NCI-H2107 (cell line): ENCODE measurements around the gene COX10.
A peak's percentile ranks its signal among the peaks of the same experiment; 100 is the strongest.
"Not testable (repeated sequence)": the region's sequence is repeated elsewhere in the genome, so short reads cannot be mapped to it uniquely, and the experiment has no call there.

ENCODE experiments used
- DNase-seq: peaks from one replicate; lab custom pipeline; 2025; lab: John Stamatoyannopoulos, UW

The COX10 gene

DNA sequence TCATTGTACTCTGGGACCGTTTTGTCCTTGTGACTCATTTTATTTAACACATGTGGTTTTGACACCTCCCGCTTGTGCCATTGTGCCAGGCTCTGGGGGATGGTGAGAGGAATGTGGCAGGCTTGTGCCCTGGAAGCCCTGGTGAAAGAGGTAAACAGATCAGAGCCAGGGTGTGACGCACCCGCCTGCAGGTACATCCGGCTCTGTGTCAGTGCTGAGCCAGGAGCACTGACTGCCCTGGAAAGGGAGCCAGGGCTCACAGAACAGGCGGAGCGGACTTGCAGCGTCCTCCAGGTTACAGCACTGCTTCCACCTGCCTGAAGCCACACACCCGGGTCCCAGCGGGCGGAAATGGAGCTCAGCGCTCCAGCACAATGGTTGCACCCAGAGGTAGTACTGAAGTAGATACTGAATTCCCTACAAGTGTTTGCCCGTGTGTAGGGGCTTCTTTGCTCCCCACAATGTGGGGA is 136.7 kb downstream of the COX10 start:
- peak; percentile 20 for DNase-seq

GRCh38 chr17:14206891-14207290 is 137.6 kb downstream of the COX10 start:
- no peak for DNase-seq

- no peak for DNase-seq
These were observed 138.5 kb downstream of the COX10 start for GRCh38 chr17:14207791-14208190.

GRCh38 chr17:14209215-14209614 is 139.9 kb downstream of the COX10 start:
- no peak for DNase-seq

DNA sequence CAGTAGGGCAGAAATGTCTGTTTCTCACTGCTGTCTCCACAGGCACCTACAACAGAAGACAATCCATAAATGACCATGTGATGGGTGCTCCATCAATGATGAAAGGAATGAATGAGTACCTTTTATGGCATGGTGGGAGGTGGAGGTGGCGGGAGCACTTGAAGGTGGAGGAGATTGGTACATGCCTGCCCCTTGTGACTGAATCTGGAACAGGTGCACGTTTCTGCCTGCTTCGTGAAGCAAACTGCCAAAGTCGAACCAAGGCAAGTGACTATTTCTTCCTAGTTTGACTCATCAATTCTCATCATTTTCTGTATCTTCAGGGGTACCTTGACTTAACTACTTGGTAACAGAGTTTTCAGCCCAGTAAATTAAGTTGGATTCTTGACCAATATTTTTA is 141.9 kb downstream of the COX10 start:
- no peak for DNase-seq

DNA sequence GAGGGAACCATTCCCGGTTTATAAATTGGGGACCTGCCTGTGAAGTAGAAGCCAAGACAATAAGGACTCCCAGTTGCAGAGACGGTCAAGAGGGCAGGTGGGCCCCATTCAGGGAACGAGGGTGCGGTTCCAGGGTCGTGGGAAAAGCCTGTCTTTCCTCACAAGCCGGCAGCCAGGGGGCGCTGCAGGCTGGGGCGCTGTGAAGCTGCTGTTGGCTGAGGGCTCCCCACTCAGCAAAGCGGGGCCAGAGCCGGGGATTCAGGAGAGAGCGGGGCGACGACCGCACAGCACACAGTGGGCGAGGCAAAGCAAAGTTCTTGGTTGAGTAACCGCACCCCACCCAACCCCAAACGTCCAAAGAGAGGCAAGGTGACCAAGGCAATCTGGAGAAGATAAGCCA is 142.5 kb downstream of the COX10 start:
- no peak for DNase-seq

GRCh38 chr17:14212401-14212800 is 143.1 kb downstream of the COX10 start:
- no peak for DNase-seq

- DNase-seq, result no peak
These were observed 145.0 kb downstream of the COX10 start for GRCh38 chr17:14214271-14214670.

- no peak for DNase-seq
These were observed 153.3 kb downstream of the COX10 start for GRCh38 chr17:14222611-14223010.

- no peak for DNase-seq
These were observed 156.1 kb downstream of the COX10 start for GRCh38 chr17:14225254-14225980.

DNA sequence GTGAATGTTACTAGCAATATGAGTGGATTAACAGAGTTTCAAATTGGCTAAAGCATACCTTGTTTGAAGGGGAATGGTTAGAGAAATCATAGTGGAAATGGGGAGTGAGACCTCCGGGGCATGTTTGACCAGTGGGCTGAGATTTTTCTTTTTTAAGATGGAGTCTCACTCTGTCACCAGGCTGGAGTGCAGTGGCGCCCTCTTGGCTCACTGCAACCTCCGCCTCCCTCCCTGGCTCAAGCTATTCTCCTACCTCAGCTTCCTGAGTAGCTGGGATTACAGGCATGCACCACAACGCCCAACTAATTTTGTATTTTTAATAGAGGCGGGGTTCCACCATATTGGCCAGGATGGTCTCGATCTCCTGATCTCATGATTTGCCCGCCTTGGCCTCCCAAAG is 157.7 kb downstream of the COX10 start:
- DNase-seq, result no peak

DNA sequence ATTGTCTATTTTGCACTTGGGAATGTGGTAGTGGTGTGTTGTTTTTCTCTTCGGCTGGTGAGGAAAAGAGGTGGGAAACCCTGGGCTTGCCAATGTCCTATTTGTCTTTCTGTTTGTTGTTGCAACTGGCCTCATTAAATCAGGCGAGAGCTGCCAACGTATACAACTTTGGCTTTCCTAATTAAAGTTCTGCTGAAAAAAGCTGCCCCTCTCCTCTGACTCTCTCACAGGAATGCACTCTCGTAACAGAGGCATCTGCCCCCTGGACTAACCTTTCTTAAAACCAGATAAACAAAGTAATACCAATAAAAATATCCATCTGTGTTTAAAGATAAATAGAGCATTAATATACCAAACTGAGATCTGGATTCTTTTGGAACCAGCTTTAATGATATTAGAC is 159.6 kb downstream of the COX10 start:
- DNase-seq, result no peak

- DNase-seq, result not testable (repeated sequence)
These were observed 161.9 kb downstream of the COX10 start for GRCh38 chr17:14231187-14231586.

DNA sequence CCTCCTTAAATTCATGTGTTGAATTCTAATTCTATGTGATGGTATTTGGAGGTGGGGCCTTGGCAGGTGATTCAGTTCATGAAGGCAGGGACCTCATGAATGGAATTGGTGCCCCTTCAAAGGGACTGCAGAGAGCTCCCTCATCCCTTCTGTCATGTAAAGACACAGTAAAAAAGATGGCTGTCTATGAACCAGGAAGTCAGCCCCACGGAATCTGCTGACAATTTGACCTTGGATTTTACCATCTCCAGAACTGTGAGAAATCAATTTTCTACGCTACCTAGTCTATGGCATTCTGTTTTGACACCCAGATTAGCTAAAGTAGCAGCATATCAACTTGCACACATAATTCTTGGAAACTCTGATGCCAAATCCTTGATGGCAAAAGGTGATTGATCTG is 165.7 kb downstream of the COX10 start:
- DNase-seq, result not testable (repeated sequence)

GRCh38 chr17:14236032-14236431 is 166.7 kb downstream of the COX10 start:
- not testable (repeated sequence) for DNase-seq

GRCh38 chr17:14236762-14237161 is 167.5 kb downstream of the COX10 start, which contains the start of gene CDRT15:
Gene CDRT15, minus strand, starts transcription at chr17:14236862. Its CDS starts 29 bp downstream, at chr17:14236833.
- DNase-seq, result not testable (repeated sequence)

DNA sequence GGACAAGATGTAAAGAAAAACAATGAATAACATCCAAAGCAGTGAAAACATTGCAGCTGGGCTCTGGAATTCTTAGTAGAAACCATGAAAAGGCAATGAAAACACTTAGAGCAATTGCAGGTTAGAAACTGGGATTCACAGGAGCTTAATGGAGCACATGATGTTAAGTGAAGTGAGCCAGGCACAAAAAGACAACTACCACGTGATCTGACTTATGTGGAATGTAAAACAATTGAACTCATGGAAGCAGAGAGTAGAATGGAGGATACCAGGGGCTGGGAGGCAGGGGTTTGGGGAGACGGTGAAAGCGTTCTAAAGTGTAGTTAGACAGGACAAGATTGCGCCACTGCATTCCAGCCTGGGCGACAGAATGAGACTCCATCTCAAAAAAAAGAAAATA is 170.0 kb downstream of the COX10 start:
- DNase-seq, result not testable (repeated sequence)

DNA sequence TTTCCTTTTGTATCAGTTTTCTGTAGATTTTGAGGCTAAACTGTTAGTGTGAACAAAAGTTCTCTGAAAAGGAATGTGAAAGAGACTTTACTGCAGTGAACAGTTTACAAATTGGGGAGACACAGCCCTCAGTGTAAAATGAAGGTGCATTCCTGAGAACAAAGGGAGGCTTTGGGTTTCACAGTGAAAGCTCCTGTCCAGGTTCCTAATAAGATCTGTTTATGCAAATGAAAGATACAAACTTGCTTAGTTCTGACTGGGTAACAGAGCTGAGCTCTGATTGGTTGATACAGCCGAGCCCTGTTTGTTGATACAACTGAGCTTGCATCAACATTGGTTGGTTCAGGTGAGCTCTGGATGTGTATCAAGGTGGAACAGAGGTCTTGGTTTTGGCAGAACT is 175.7 kb downstream of the COX10 start:
- no peak for DNase-seq

GRCh38 chr17:14245629-14246028 is 176.3 kb downstream of the COX10 start:
- DNase-seq, result no peak
